Esophagus (tissue), 2 donors: Measurements from ENCODE around the gene RAB24. TPM values are rescaled to one million over a fixed set of nuclear protein-coding genes. Genes with fewer than 3 reads are reported as not detected.

Experiments
- H3K27ac ChIP-seq, 2 donors: one replicate each; pipeline ENCODE4 v1.5.1; 2013; ENCODE audit warnings: low read depth in 2 of 2, mild to moderate bottlenecking in 2 of 2, inconsistent platforms in 1 of 2, low read length in 1 of 2, moderate library complexity in 1 of 2
- H3K27me3 ChIP-seq, 2 donors: one replicate each; pipeline ENCODE4 v1.6.1; 2013; ENCODE audit warnings: low read length in 2 of 2, control low read depth in 1 of 2, mild to moderate bottlenecking in 1 of 2; ENCODE audit not compliant: insufficient read depth in 2 of 2, control insufficient read depth in 1 of 2
- H3K36me3 ChIP-seq, 2 donors: one replicate each; pipeline ENCODE4 v1.6.1; 2013; ENCODE audit warnings: low read length in 1 of 2; ENCODE audit not compliant: control insufficient read depth in 2 of 2, insufficient read depth in 2 of 2
- H3K4me1 ChIP-seq, 2 donors: one replicate each; pipeline ENCODE4 v1.6.1; 2013; ENCODE audit warnings: low read length in 1 of 2; ENCODE audit not compliant: control insufficient read depth in 2 of 2, insufficient read depth in 2 of 2
- H3K4me3 ChIP-seq, 2 donors: one replicate each; pipeline ENCODE4 v1.5.1; 2013; ENCODE audit warnings: low read length in 2 of 2, mild to moderate bottlenecking in 2 of 2, low read depth in 1 of 2, moderate library complexity in 1 of 2
- H3K9me3 ChIP-seq, 2 donors: one replicate each; pipeline ENCODE4 v1.6.1; 2013; ENCODE audit warnings: mild to moderate bottlenecking in 2 of 2, low read depth in 1 of 2, low read length in 1 of 2, moderate library complexity in 1 of 2; ENCODE audit not compliant: control insufficient read depth in 2 of 2, insufficient read depth in 1 of 2
- WGBS, 2 donors: extraction: QIAGEN DNeasy Blood & Tissue Kit; methylation state at CpG; one replicate each; pipeline ENCODE4 v1.1.7; 2013; 5-methylcytosine and 5-hydroxymethylcytosine counted together
- polyA plus RNA-seq, 2 donors: library from polyadenylated mRNA; stranded (reverse); fragments of 200-250 nt; gene quantifications; one replicate each; pipeline ENCODE4 v1.2.3, GENCODE V29; 2013
- donor health status: healthy with polysubstance abuse.
- donor health status: Bipolar disorder and iron deficiency.

Gene RAB24
- polyA plus RNA-seq, 2 donors: 60.0 to 80.2 TPM

DNA sequence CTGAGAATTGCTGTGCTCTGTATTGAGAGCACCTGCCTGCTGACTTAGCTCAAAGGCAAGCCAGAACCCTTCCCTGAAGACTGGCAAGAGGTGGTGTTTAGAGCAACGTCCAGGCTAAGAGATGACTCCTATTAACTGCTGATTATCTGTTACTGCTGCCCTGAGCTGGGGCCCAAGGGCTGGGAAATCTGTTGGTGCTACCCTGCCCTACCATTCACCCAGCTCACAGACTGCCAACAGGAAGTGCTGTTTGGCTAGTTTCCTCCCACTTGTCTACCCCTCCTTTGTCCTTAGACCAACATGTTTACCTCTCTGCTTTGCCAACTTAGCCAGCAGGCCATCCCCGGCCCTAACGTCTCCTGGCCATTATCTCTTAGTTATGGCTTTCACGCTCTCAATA lies 6.9 kb downstream of the RAB24 start:
- Histone ChIP-seq H3K4me1 (peaks cover 3 to 6% of the 10 kb centered on the region in 2 donors), H3K27ac (peak overlapping the region in 1 of 2 donors; percentile 54), H3K36me3 (peaks cover 19 to 33% of the 10 kb centered on the region in 2 donors), H3K4me3 (no peak overlapping the region), H3K27me3 (no peaks in the 10 kb centered on the region), H3K9me3 (no peaks in the 10 kb centered on the region)
- 53% methylated on average over 4 of the region's 4 CpGs for WGBS, 2 donors

DNA sequence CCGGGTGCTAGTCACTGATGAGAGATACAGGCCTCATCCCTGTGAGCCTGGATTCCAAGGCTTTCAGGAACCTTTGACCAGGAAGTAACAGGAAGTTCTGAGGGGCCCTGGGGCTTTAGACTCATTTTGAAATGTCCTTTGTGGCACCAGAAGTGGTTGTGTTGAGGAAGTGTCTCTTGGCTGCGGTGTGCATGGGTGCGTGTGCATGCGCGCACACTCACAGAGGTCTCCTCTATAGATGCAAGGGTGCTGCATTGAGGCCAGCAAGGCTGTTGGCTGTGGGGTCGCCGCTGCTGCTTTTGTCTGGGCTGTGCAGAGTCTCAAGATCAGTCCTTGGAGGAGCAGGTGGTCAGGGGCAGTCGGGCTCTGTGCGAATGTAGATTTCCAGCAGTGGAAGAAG lies 7.6 kb downstream of the RAB24 start:
- H3K9me3 ChIP-seq: no peaks in the 10 kb centered on the region
- WGBS, 2 donors: 86 to 87% methylated on average over 9 of the region's 9 CpGs
- H3K4me3 ChIP-seq: no peak overlapping the region
- H3K27ac ChIP-seq: peak overlapping the region in 1 of 2 donors; percentile 8
- peaks cover 3% of the 10 kb centered on the region in 2 donors for H3K4me1 ChIP-seq
- H3K27me3 ChIP-seq: no peaks in the 10 kb centered on the region
- H3K36me3 ChIP-seq: peaks cover 19 to 33% of the 10 kb centered on the region in 2 donors

DNA sequence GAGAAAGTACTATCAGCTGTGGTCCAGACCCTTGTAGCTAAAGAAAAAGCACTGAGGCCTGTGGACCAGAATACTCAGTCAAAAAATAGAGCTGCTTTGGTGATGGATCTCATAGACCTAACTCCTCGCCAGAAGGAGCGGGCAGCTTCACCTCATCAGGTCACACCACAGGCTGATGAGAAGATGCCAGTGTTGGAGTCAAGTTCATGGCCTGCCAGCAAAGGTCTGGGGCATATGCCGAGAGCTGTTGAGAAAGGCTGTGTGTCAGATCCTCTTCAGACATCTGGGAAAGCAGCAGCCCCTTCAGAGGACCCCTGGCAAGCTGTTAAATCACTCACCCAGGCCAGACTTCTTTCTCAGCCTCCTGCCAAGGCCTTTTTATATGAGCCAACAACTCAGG lies 8.9 kb downstream of the RAB24 start:
- H3K4me3 ChIP-seq: no peak overlapping the region
- no peaks in the 10 kb centered on the region for H3K9me3 ChIP-seq
- no peak overlapping the region for H3K27ac ChIP-seq
- WGBS, 2 donors: 88 to 95% methylated on average over 3 of the region's 3 CpGs
- H3K36me3 ChIP-seq: peaks cover 19 to 33% of the 10 kb centered on the region in 2 donors
- peaks cover 0 to 1% of the 10 kb centered on the region in 2 donors for H3K4me1 ChIP-seq
- no peaks in the 10 kb centered on the region for H3K27me3 ChIP-seq

DNA sequence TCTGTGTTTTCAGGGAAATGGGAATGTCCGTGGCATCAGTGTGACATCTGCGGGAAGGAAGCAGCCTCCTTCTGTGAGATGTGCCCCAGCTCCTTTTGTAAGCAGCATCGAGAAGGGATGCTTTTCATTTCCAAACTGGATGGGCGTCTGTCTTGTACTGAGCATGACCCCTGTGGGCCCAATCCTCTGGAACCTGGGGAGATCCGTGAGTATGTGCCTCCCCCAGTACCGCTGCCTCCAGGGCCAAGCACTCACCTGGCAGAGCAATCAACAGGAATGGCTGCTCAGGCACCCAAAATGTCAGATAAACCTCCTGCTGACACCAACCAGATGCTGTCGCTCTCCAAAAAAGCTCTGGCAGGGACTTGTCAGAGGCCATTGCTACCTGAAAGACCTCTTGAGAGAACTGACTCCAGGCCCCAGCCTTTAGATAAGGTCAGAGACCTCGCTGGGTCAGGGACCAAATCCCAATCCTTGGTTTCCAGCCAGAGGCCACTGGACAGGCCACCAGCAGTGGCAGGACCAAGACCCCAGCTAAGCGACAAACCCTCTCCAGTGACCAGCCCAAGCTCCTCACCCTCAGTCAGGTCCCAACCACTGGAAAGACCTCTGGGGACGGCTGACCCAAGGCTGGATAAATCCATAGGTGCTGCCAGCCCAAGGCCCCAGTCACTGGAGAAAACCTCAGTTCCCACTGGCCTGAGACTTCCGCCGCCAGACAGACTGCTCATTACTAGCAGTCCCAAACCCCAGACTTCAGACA lies 9.5 kb downstream of the RAB24 start:
- no peaks in the 10 kb centered on the region for H3K4me1 ChIP-seq
- H3K9me3 ChIP-seq: no peaks in the 10 kb centered on the region
- WGBS, 2 donors: 94 to 97% methylated on average over 12 of the region's 12 CpGs

DNA sequence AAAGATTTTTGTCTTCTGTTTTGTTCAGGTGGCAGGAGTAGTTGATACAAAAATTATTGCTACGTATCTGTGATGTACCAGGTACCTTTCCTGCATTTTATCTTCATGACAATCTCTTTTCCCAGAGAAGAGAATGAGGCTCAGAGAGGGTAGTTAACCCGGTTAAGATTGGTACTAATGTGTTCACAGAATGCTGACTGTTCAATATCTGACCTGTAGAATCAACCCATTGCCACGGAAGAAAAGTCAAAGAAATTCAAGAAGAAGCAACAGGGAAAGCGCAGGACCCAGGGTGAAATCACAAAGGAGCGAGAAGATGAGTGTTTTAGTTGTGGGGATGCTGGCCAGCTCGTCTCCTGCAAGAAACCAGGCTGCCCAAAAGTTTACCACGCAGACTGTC lies 11.8 kb downstream of the RAB24 start:
- H3K4me3 ChIP-seq: no peak overlapping the region
- 95 to 98% methylated on average over 7 of the region's 7 CpGs for WGBS, 2 donors
- H3K27ac ChIP-seq: no peak overlapping the region
- H3K4me1 ChIP-seq: no peaks in the 10 kb centered on the region
- no peaks in the 10 kb centered on the region for H3K9me3 ChIP-seq
- H3K27me3 ChIP-seq: no peaks in the 10 kb centered on the region
- H3K36me3 ChIP-seq: peaks cover 19 to 37% of the 10 kb centered on the region in 2 donors

More for the DNA sequence above, 9.5 kb downstream of the RAB24 start:
- H3K27me3 ChIP-seq: no peaks in the 10 kb centered on the region
- no peak overlapping the region for H3K27ac ChIP-seq
- H3K36me3 ChIP-seq: peaks cover 19 to 33% of the 10 kb centered on the region in 2 donors
- no peak overlapping the region for H3K4me3 ChIP-seq

DNA sequence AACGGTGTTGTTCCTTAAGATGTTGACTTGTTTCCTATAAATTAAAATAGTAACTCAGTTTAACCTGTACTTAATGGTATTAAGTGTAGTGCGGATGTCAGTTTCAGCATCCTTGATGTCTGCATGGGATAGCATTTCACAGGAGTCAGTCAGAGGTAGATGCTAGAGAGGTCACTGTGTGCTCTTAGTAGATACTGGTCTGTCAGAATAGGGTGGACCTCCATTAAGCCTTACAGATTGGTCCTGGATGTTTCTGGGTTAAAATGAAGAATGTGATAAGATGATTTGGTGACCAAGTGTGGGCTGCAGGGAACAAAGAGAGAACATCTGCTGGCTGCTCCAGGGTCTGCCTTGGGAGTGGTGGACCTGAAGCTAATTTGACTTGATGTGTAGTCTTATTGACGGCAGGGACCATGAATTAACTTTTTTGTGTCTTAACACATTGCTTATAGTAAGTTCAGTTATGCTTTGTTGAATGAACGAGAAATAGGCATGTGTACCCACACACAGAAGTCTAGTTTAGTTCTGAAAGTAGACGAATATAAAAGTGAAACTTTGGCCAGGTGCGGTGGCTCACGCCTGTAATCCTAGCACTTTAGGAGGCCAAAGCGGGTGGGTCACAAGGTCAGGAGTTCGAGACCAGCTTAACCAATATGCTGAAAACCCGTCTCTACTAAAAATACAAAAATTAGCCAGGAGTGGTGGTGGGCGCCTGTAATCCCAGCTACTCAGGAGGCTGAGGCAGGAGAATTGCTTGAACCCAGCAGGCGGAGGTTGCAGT lies 12.5 kb downstream of the RAB24 start:
- H3K36me3 ChIP-seq: peaks cover 19 to 38% of the 10 kb centered on the region in 2 donors
- no peaks in the 10 kb centered on the region for H3K4me1 ChIP-seq
- H3K27ac ChIP-seq: no peak overlapping the region
- H3K27me3 ChIP-seq: no peaks in the 10 kb centered on the region
- 93 to 94% methylated on average over 12 of the region's 12 CpGs for WGBS, 2 donors
- H3K9me3 ChIP-seq: no peaks in the 10 kb centered on the region
- no peak overlapping the region for H3K4me3 ChIP-seq

DNA sequence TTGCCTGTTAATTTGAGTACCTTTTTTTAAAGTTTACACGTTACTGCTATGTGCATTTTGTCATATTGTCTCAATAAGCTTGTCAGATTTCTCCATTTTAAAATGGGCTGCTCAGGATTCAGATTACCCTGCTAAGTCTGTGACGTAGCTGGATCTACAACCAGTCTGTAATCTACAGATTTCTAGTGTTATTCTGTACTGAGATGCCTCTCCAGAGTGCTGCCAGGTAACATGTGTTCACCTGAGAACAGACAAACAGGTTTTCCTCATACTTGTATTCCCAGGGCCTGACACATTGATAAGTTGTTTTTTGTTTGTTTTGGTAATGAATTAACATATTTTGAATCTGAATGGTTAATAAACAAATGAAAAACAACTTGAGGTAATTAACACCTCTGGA lies 15.3 kb downstream of the RAB24 start:
- Histone ChIP-seq H3K36me3 (peaks cover 12 to 22% of the 10 kb centered on the region in 2 donors), H3K9me3 (no peaks in the 10 kb centered on the region), H3K27me3 (no peaks in the 10 kb centered on the region), H3K4me1 (no peaks in the 10 kb centered on the region), H3K27ac (no peak overlapping the region), H3K4me3 (no peak overlapping the region)
- WGBS, 2 donors: 76 to 94% methylated on average over 2 of the region's 2 CpGs

DNA sequence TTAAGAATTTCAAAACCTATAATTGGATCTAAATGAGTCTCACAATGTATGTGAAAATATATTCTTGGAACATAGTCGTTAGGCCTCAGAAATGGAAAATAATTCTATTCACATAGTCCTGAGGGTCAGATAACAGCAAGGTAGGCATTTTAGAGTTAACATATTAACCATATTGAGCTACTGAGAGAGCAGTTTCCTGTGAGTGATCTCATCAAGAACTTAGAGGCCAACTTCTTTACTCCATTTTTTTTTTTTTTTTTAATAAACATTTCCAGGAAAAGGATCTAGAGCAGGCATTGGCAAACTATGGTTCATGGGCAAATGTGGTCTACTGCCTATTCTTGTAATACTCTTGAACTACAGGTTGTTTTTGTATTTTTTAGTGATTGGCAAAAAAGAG lies 26.6 kb downstream of the RAB24 start:
- 53 to 61% methylated on average over 1 of the region's 1 CpG for WGBS, 2 donors
- peaks cover 5 to 15% of the 10 kb centered on the region in 2 donors for H3K36me3 ChIP-seq

DNA sequence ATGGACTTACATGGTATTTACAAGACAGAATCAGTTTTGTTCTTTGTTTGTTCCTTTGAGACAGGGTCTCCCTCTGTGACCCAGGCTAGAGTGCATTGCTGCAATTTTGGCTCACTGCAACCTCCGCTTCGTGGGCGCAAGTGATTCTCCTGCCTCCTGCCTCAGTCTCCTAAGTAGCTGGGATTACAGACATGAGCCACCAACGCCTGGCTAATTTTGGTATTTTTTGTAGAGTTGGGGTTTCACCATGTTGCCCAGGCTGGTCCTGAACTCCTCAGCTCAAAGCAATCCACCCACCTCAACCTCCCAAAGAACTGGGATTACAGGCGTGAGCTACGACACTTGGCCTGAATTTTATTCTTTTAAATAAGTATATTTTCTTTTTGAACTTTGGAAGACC lies 27.6 kb downstream of the RAB24 start:
- Histone ChIP-seq H3K9me3 (no peaks in the 10 kb centered on the region), H3K4me3 (no peak overlapping the region), H3K27me3 (no peaks in the 10 kb centered on the region), H3K36me3 (peaks cover 10 to 12% of the 10 kb centered on the region in 2 donors), H3K27ac (no peak overlapping the region), H3K4me1 (no peaks in the 10 kb centered on the region)
- WGBS, 2 donors: 94 to 97% methylated on average over 6 of the region's 6 CpGs

More for the DNA sequence above, 26.6 kb downstream of the RAB24 start:
- Histone ChIP-seq H3K27me3 (no peaks in the 10 kb centered on the region), H3K9me3 (no peaks in the 10 kb centered on the region), H3K4me1 (no peaks in the 10 kb centered on the region), H3K27ac (no peak overlapping the region), H3K4me3 (no peak overlapping the region)
